Activated CD8-positive, alpha-beta T cell treated with anti-CD3 and anti-CD28 coated beads, Interleukin-2, amount 10 ng/mL, durations not matched to agents 7 days and 5 days (primary cell): Measurements from ENCODE around the gene GSG1L. TPM values are rescaled to one million over a fixed set of nuclear protein-coding genes. Genes with fewer than 3 reads are reported as not detected.
"Not testable (repeated sequence)": the region's sequence is repeated elsewhere in the genome, so short reads cannot be mapped to it uniquely, and the experiment has no call there.

Experiments used
- ATAC-seq: fragments of 150-1000 bp; cut with Tn5 transposase; one replicate; pipeline ENCODE4 v1.10.0; 2021; ENCODE audit warnings: moderate library complexity
- CTCF ChIA-PET: fragments of 350-600 bp; sonication (Branson Sonifier 250); formaldehyde crosslinking; loops from one replicate; lab custom pipeline; 2021; ENCODE audit warnings: antibody characterized with exemption; lab: Charles Lee
- POLR2A ChIA-PET: fragments of 350-600 bp; sonication (Branson Sonifier 250); formaldehyde crosslinking; loops from one replicate; lab custom pipeline; 2021; ENCODE audit warnings: antibody characterized with exemption; lab: Charles Lee
- DNase-seq: peaks from one replicate; pipeline ENCODE4 v3.0.0-alpha.2; 2020
- H3K27ac Mint-ChIP-seq: one replicate; pipeline ENCODE4 v1.8.0; 2021; ENCODE audit warnings: mild to moderate bottlenecking, mixed read lengths
- H3K27me3 Mint-ChIP-seq: one replicate; pipeline ENCODE4 v1.8.0; 2021; ENCODE audit warnings: low read depth, mixed read lengths
- H3K36me3 Mint-ChIP-seq: one replicate; pipeline ENCODE4 v1.8.0; 2021; ENCODE audit warnings: low read depth, mixed read lengths
- H3K4me1 Mint-ChIP-seq: one replicate; pipeline ENCODE4 v1.8.0; 2021; ENCODE audit warnings: low read depth, mixed read lengths
- H3K4me3 Mint-ChIP-seq: one replicate; pipeline ENCODE4 v1.8.0; 2021; ENCODE audit warnings: mild to moderate bottlenecking, mixed read lengths
- H3K9me3 Mint-ChIP-seq: one replicate; pipeline ENCODE4 v1.8.0; 2022; ENCODE audit warnings: mixed read lengths; ENCODE audit not compliant: insufficient read depth
- total RNA-seq, 2 experiments: library from RNA; stranded (reverse); gene quantifications; one replicate each; pipeline ENCODE4 v1.2.3, GENCODE V29; 2021

GSG1L gene
- total RNA-seq, 2 experiments from 2014 or later, result 0.08 to 0.39 TPM

GRCh38 chr16:27902551-27902950 lies 161.0 kb downstream of the GSG1L start:
- ChIA-PET CTCF (no interaction called here), POLR2A (no interaction called here)
- Mint-ChIP-seq H3K27me3 (peaks cover 3% of the 10 kb centered on the region), H3K9me3 (no peaks in the 10 kb centered on the region), H3K4me3 (no peak overlapping the region), H3K4me1 (no peaks in the 10 kb centered on the region), H3K27ac (no peak overlapping the region), H3K36me3 (no peaks in the 10 kb centered on the region)
- DNase-seq (no peak), ATAC-seq (no peak)

DNA sequence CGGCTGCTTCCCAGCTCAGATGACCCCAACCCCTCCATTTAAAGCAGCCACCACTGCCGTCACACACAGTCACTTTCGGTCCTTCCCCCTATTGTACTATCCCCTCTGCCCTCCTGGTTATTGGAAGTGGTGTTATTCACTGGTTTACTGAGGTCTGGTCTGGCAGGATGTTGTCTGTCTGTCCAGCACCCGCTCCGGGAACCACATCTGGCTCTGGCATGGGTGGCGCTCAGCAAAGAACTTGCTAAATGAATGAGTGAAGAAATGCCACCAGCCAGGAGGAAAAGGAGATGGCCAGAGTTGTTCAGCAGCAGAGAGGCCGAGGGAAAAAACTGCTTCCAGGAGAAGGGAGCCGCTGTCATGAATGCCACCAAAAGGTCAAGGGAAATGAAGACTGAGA lies 161.6 kb downstream of the GSG1L start:
- Mint-ChIP-seq H3K4me3 (no peak overlapping the region), H3K9me3 (no peaks in the 10 kb centered on the region), H3K36me3 (no peaks in the 10 kb centered on the region), H3K27me3 (peaks cover 3% of the 10 kb centered on the region), H3K27ac (peak overlapping the region; percentile 39), H3K4me1 (no peaks in the 10 kb centered on the region)
- ATAC-seq (no peak), DNase-seq (no peak)
- ChIA-PET POLR2A (no interaction called here), CTCF (no interaction called here)

DNA sequence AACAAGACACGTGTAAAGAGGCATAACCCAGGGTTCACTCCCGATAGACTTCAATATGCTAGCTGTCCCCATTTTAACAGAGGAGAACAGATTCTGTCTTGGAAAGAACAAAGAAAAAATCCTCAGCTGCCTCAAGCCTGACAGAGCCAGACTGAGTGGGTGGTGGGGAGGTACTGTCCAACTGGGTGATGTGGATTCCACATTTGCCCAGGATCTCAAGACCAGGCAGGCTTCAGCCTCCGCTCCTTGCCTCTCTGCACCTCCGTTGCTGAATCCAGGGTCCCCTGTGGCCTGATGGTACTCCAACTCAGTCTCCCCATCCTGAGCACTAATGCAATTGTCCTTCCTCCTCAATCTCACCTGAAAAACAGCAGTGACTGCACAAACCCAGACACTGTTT lies 163.8 kb downstream of the GSG1L start:
- peaks cover 3% of the 10 kb centered on the region for H3K27me3 Mint-ChIP-seq
- H3K36me3 Mint-ChIP-seq, result no peaks in the 10 kb centered on the region
- POLR2A ChIA-PET, result no interaction called here
- no peaks in the 10 kb centered on the region for H3K9me3 Mint-ChIP-seq
- CTCF ChIA-PET, result no interaction called here
- H3K4me3 Mint-ChIP-seq, result no peak overlapping the region
- ATAC-seq (no peak), DNase-seq (no peak)
- no peak overlapping the region for H3K27ac Mint-ChIP-seq
- no peaks in the 10 kb centered on the region for H3K4me1 Mint-ChIP-seq

GRCh38 chr16:27894386-27894785 lies 169.1 kb downstream of the GSG1L start:
- ATAC-seq (no peak), DNase-seq (no peak)
- Mint-ChIP-seq H3K36me3 (no peaks in the 10 kb centered on the region), H3K27me3 (peaks cover 20% of the 10 kb centered on the region), H3K4me1 (no peaks in the 10 kb centered on the region), H3K27ac (no peak overlapping the region), H3K9me3 (no peaks in the 10 kb centered on the region), H3K4me3 (no peak overlapping the region)
- ChIA-PET POLR2A (no interaction called here), CTCF (no interaction called here)

GRCh38 chr16:27892879-27893278 lies 170.6 kb downstream of the GSG1L start:
- no peaks in the 10 kb centered on the region for H3K36me3 Mint-ChIP-seq
- DNase-seq (no peak), ATAC-seq (no peak)
- H3K4me3 Mint-ChIP-seq, result no peak overlapping the region
- ChIA-PET CTCF (no interaction called here), POLR2A (no interaction called here)
- H3K9me3 Mint-ChIP-seq, result no peaks in the 10 kb centered on the region
- H3K27ac Mint-ChIP-seq, result no peak overlapping the region
- no peaks in the 10 kb centered on the region for H3K4me1 Mint-ChIP-seq
- H3K27me3 Mint-ChIP-seq, result peaks cover 17% of the 10 kb centered on the region

- CTCF ChIA-PET, result no interaction called here
- DNase-seq (no peak), ATAC-seq (no peak)
- Mint-ChIP-seq H3K36me3 (no peaks in the 10 kb centered on the region), H3K4me3 (no peak overlapping the region), H3K9me3 (no peaks in the 10 kb centered on the region), H3K4me1 (no peaks in the 10 kb centered on the region), H3K27ac (no peak overlapping the region), H3K27me3 (peaks cover 17% of the 10 kb centered on the region)
- POLR2A ChIA-PET, result no interaction called here
Measured at GRCh38 chr16:27890866-27891265, 172.6 kb downstream of the GSG1L start.

DNA sequence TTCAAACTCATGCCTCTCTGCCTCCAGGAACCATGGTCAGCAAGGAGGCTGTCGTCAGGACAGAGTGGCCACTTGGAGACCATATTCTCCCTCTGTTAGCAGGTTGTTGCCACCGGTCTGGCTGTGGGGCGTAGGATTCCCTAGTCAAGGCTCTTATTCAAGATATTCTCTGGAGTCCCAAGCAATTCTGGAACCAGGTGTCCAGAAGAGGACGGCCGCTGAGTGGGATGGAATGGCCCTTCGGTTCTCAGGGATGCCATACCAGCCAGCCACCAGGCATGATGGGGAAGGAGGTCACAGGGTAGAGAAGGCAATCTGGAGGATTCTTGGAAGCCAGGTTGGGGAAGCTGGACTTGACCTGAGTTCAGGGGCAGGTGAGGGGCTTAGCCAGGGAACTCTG lies 173.5 kb downstream of the GSG1L start:
- ChIA-PET CTCF (no interaction called here), POLR2A (no interaction called here)
- H3K9me3 Mint-ChIP-seq, result no peaks in the 10 kb centered on the region
- H3K27ac Mint-ChIP-seq, result no peak overlapping the region
- H3K36me3 Mint-ChIP-seq, result no peaks in the 10 kb centered on the region
- ATAC-seq (no peak), DNase-seq (no peak)
- H3K4me3 Mint-ChIP-seq, result no peak overlapping the region
- no peaks in the 10 kb centered on the region for H3K4me1 Mint-ChIP-seq
- peaks cover 17% of the 10 kb centered on the region for H3K27me3 Mint-ChIP-seq

DNA sequence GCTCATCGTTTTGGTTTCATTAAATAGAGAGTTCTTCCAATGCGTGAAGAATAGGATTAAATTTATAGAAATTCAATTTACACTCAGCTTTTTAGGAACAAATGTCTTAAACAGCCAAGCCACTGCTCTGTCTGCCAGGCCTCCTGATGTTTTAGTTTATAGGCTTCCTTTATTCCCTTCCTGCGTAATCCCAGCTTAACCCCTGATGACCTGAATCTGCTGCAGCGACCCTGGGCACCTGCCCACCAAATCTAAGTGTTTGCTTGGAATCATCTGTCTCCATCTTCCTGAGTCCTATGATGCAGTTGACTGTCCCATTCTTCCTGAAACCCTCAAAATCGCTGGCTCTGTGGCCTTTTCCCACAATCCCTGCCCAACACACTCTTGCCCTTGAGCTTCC lies 179.9 kb downstream of the GSG1L start:
- no peaks in the 10 kb centered on the region for H3K4me1 Mint-ChIP-seq
- H3K27ac Mint-ChIP-seq, result no peak overlapping the region
- H3K36me3 Mint-ChIP-seq, result no peaks in the 10 kb centered on the region
- H3K4me3 Mint-ChIP-seq, result no peak overlapping the region
- no peak for ATAC-seq
- ChIA-PET POLR2A (no interaction called here), CTCF (no interaction called here)
- H3K9me3 Mint-ChIP-seq, result no peaks in the 10 kb centered on the region
- no peaks in the 10 kb centered on the region for H3K27me3 Mint-ChIP-seq
- DNase-seq, result no peak

- Mint-ChIP-seq H3K36me3 (no peaks in the 10 kb centered on the region), H3K4me3 (no peak overlapping the region)
- CTCF ChIA-PET, result no interaction called here
Measured at GRCh38 chr16:27880287-27880686, 183.2 kb downstream of the GSG1L start.

GRCh38 chr16:27879601-27880247 lies 183.8 kb downstream of the GSG1L start:
- Mint-ChIP-seq H3K4me3 (no peak overlapping the region), H3K9me3 (peaks cover 5% of the 10 kb centered on the region), H3K27me3 (no peaks in the 10 kb centered on the region), H3K4me1 (no peaks in the 10 kb centered on the region), H3K27ac (no peak overlapping the region), H3K36me3 (no peaks in the 10 kb centered on the region)
- CTCF ChIA-PET, result no interaction called here
- DNase-seq (no peak), ATAC-seq (no peak)
- POLR2A ChIA-PET, result no interaction called here

More at GRCh38 chr16:27880287-27880686, 183.2 kb downstream of the GSG1L start:
- Mint-ChIP-seq H3K27ac (no peak overlapping the region), H3K27me3 (no peaks in the 10 kb centered on the region), H3K4me1 (no peaks in the 10 kb centered on the region), H3K9me3 (peaks cover 5% of the 10 kb centered on the region)
- DNase-seq (no peak), ATAC-seq (no peak)
- POLR2A ChIA-PET, result no interaction called here

DNA sequence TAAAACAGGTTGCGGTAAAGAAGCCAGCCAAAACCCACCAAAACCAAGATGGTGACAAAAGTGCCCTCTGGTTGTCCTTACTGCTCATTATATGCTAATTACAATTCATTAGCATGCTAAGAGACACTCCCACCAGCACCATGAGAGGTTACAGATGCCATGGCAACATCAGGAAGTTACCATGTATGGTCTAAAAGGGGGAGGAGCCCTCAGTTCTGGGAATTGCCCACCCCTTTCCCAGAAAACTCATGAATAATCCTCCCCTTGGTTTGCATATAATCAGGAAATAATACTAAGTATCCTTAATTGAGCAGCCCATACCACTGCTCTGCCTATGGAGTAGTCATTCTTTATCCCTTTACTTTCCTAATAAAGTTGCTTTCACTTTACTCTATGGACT lies 190.9 kb downstream of the GSG1L start:
- H3K4me1 Mint-ChIP-seq, POLR2A ChIA-PET, H3K27me3 Mint-ChIP-seq, H3K36me3 Mint-ChIP-seq, DNase-seq, H3K9me3 Mint-ChIP-seq, CTCF ChIA-PET, ATAC-seq, H3K4me3 Mint-ChIP-seq, H3K27ac Mint-ChIP-seq: not testable (repeated sequence)

DNA sequence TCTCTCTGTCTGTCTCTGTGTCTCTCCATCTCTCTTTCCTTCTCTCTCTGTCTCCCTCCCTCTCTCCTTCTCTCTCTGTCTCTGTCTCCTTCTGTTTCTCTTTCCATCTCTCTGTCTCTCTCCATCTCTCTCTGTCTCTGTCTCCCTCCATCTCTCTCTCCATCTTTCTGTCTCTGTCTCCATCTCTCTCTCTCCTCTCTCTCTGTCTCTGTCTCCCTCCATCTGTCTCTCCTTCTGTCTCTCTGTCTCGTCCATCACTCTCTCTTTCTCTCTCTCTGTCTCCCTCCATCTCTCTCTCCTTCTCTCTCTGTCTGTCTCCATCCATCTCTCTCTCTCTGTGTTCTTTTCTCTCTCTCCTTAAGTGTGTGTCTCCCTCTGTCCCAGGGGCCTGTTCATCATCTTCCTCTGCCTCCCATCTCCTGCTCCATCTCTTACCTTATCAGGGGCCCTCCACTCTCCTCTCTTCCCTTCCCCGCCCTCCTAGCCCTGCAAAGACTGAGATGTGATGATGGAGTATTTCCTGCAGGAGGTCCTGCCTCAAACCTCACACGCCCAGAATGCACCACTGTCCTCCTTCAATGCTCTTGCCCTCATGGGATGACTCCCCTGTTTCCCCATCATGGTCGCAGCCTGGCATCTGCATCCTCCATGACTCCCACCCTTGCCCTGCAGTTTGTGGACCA lies 193.3 kb downstream of the GSG1L start:
- ChIA-PET POLR2A (no interaction called here), CTCF (no interaction called here)
- no peaks in the 10 kb centered on the region for H3K36me3 Mint-ChIP-seq
- peaks cover 9% of the 10 kb centered on the region for H3K4me1 Mint-ChIP-seq
- ATAC-seq (no peak), DNase-seq (no peak)
- H3K9me3 Mint-ChIP-seq, result peaks cover 7% of the 10 kb centered on the region
- H3K27ac Mint-ChIP-seq, result no peak overlapping the region
- H3K27me3 Mint-ChIP-seq, result no peaks in the 10 kb centered on the region
- H3K4me3 Mint-ChIP-seq, result no peak overlapping the region
